Keratinocyte (primary cell): Measurements from ENCODE around the gene PFKM. TPM values are rescaled to one million over a fixed set of nuclear protein-coding genes. Genes with fewer than 3 reads are reported as not detected.
"Not testable (repeated sequence)": the region's sequence is repeated elsewhere in the genome, so short reads cannot be mapped to it uniquely, and the experiment has no call there.

Experiments
- DNase-seq: peaks from one replicate; pipeline ENCODE4 v3.0.0-alpha.2; 2011; ENCODE audit warnings: low read depth, missing footprints, low spot score
- FAIRE-seq: peaks from 2 replicates; lab custom pipeline; 2011; peaks lifted over from hg19 to GRCh38; lab: Jason Lieb, UNC
- H2AFZ ChIP-seq: 2 replicates; pipeline ENCODE4 v1.6.0; 2012; ENCODE audit warnings: low read length, control low read depth, inconsistent platforms; ENCODE audit not compliant: control insufficient read depth
- H3K27ac ChIP-seq: 2 replicates; pipeline ENCODE4 v1.5.1; 2011; ENCODE audit warnings: low read length; ENCODE audit not compliant: control insufficient read depth, insufficient read depth
- H3K27me3 ChIP-seq: 3 replicates; pipeline ENCODE4 v1.6.0; 2011; ENCODE audit warnings: low read length; ENCODE audit not compliant: control insufficient read depth, insufficient read depth; ENCODE audit errors: extremely low read depth
- H3K36me3 ChIP-seq, 2 experiments: 2 replicates in 1 of 2; 3 replicates in 1 of 2; pipeline ENCODE4 v1.5.1; 2011; ENCODE audit warnings: low read length in 2 of 2, mild to moderate bottlenecking in 1 of 2; ENCODE audit not compliant: control insufficient read depth in 2 of 2, insufficient read depth in 2 of 2; ENCODE audit errors: extremely low read depth in 1 of 2
- H3K4me1 ChIP-seq: 3 replicates; pipeline ENCODE4 v1.5.1; 2011; ENCODE audit warnings: low read length; ENCODE audit not compliant: control insufficient read depth, insufficient read depth; ENCODE audit errors: extremely low read depth
- H3K4me2 ChIP-seq: 3 replicates; pipeline ENCODE4 v1.6.0; 2011; ENCODE audit warnings: low read depth, low read length; ENCODE audit not compliant: control insufficient read depth, insufficient read depth; ENCODE audit errors: extremely low read depth
- H3K4me3 ChIP-seq, 3 experiments: fragments of 200-600 bp in 1 of 3; sonication (generic) in 1 of 3; 2 replicates in 2 of 3; 3 replicates in 1 of 3; pipeline ENCODE4 v1.5.1; 2011 to 2016; ENCODE audit warnings: low read length in 3 of 3, mild to moderate bottlenecking in 3 of 3, control low read depth in 2 of 3, inconsistent platforms in 1 of 3, low read depth in 1 of 3, mixed read lengths in 1 of 3, mixed run types in 1 of 3, moderate library complexity in 1 of 3; ENCODE audit not compliant: control insufficient read depth in 2 of 3, insufficient read depth in 2 of 3; ENCODE audit errors: extremely low read depth in 1 of 3
- H3K79me2 ChIP-seq: 2 replicates; pipeline ENCODE4 v1.6.0; 2012; ENCODE audit warnings: low read length; ENCODE audit not compliant: control insufficient read depth, insufficient read depth
- H3K9ac ChIP-seq: 3 replicates; pipeline ENCODE4 v1.6.0; 2011; ENCODE audit warnings: low read length; ENCODE audit not compliant: control insufficient read depth, insufficient read depth; ENCODE audit errors: extremely low read depth
- H3K9me1 ChIP-seq: 3 replicates; pipeline ENCODE4 v1.6.0; 2011; ENCODE audit warnings: low read length; ENCODE audit not compliant: control insufficient read depth, insufficient read depth; ENCODE audit errors: extremely low read depth
- H3K9me3 ChIP-seq: 2 replicates; pipeline ENCODE4 v1.5.1; 2012; ENCODE audit warnings: low read depth, low read length; ENCODE audit not compliant: control insufficient read depth
- H4K20me1 ChIP-seq: 3 replicates; pipeline ENCODE4 v1.6.0; 2011; ENCODE audit warnings: low read length; ENCODE audit not compliant: control insufficient read depth, insufficient read depth; ENCODE audit errors: extremely low read depth
- EZH2 ChIP-seq: IDR thresholded peaks from one replicate; pipeline ENCODE4 v1.6.1; 2012; ENCODE audit warnings: inconsistent platforms, mild to moderate bottlenecking, low read length, moderate library complexity
- dilution Hi-C: fragments of 300-500 bp; cut with MboI; formaldehyde crosslinking; loops from one replicate; pipeline ENCODE4 v1.7.0; 2020; ENCODE audit warnings: low sequenced_read_pairs; ENCODE audit not compliant: extremely low pct_ligation_motif_present
- polyA plus RNA-seq, 5 experiments: library from polyadenylated mRNA; depleted of rRNA in 3 of 5; stranded (reverse) in 3 of 5; stranded (forward) in 1 of 5; unstranded in 1 of 5; fragments of >200 nt; gene quantifications; 1 replicate in 1 of 5; 2 replicates in 3 of 5; 3 replicates in 1 of 5; pipeline versions ENCODE4 v1.2.1 to v1.2.3, GENCODE V29; 2011 to 2012; ENCODE audit warnings: missing spikeins in 2 of 5, low read depth in 1 of 5, low replicate concordance in 1 of 5
- TF ChIP-seq, protein P1 (sequence below), 3 experiments: IDR thresholded peaks in 1 of 3; conservative IDR thresholded peaks in 1 of 3; optimal IDR thresholded peaks in 1 of 3; 2 replicates in 2 of 3; 3 replicates in 1 of 3; pipeline versions ENCODE3 to v1.5.1; 2011; ENCODE audit warnings: low read length in 3 of 3, mild to moderate bottlenecking in 3 of 3, moderate library complexity in 2 of 3, control low read depth in 1 of 3, inconsistent platforms in 1 of 3; ENCODE audit not compliant: insufficient read depth in 2 of 3; ENCODE audit errors: extremely low read depth in 1 of 3

Gene PFKM
- polyA plus RNA-seq, 1 donor (not counting 4 experiments of a cell fraction or from before 2014, with no cell fraction given), result 67.9 TPM

DNA sequence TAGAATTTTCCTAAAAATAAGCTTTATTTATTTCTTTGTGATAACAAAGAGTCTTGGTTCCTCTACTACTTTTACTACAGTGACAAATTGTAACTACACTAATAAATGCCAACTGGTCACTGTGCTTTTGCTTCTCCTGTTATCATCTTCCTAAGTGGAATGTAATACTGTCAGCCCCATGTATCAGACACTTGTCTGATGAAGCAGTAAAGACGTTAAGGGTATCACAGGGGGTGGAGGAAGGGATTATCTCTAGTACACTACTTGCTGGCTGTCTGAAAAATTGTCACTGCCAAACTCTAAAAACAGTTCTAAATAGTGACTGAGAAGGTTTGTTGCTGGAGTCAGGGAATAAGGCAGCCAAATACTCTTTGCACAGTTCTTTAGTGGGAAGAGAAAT is 26.8 kb downstream of the PFKM start:
- TF ChIP-seq, protein P1, sequence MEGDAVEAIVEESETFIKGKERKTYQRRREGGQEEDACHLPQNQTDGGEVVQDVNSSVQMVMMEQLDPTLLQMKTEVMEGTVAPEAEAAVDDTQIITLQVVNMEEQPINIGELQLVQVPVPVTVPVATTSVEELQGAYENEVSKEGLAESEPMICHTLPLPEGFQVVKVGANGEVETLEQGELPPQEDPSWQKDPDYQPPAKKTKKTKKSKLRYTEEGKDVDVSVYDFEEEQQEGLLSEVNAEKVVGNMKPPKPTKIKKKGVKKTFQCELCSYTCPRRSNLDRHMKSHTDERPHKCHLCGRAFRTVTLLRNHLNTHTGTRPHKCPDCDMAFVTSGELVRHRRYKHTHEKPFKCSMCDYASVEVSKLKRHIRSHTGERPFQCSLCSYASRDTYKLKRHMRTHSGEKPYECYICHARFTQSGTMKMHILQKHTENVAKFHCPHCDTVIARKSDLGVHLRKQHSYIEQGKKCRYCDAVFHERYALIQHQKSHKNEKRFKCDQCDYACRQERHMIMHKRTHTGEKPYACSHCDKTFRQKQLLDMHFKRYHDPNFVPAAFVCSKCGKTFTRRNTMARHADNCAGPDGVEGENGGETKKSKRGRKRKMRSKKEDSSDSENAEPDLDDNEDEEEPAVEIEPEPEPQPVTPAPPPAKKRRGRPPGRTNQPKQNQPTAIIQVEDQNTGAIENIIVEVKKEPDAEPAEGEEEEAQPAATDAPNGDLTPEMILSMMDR (optimal IDR thresholded peaks at IDR 0.05 in 1 of 3, IDR thresholded peaks at IDR 0.05 in 1 of 3, conservative IDR thresholded peaks at IDR 0.05 in 1 of 3; ENCODE audit: extremely low read depth in 1 of 3, insufficient read depth in 2 of 3, low read length in 3 of 3), result no peak
- TF ChIP-seq EZH2, result no peak
- Histone ChIP-seq H3K4me1 (no peaks in the 10 kb centered on the region), H3K4me2 (no peak overlapping the region), H3K9me3 (no peaks in the 10 kb centered on the region), H3K27me3 (no peaks in the 10 kb centered on the region), H3K4me3 (no peak overlapping the region), H4K20me1 (no peaks in the 10 kb centered on the region), H3K9ac (no peak overlapping the region), H3K9me1 (no peaks in the 10 kb centered on the region), H3K27ac (no peak overlapping the region), H3K36me3 (peaks cover 22 to 26% of the 10 kb centered on the region in 2 experiments), H3K79me2 (no peaks in the 10 kb centered on the region), H2AFZ (no peak overlapping the region)
- FAIRE-seq (no peak), DNase-seq (no peak)
- dilution Hi-C loops, result no loop called here

DNA sequence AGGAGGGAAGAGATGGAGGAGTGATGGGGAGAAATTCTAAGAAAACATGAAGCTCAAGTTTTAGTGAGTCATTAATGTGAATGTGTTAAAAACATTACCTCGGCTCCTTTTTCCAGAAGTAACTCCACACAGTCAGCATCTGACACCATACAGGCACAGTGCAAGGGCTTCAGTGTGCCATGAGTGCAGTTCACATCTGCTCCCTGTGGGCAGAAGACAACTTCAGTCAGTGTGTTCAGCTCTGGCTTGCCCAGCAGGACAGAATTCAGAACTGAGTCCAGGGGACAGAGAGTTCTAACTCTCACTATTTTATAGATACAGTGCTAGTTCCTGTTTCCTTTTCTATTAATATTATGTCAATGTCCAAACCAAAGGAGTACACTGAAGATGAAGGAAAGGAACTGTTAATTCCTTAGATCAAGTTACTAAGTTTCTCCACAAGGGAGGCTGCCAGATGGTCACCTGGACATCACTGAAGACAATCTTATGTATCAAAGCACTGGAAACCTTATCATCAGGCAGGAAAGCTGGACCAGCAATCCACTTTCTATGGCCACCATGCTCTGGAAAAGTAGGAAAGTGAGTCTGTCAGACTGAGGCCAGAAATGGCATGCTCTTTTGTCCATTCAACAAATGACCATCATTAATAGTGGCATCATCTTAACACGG is 32.1 kb downstream of the PFKM start:
- Histone ChIP-seq H3K9me1 (no peaks in the 10 kb centered on the region), H3K9me3 (no peaks in the 10 kb centered on the region), H2AFZ (no peak overlapping the region), H3K79me2 (peaks cover 1% of the 10 kb centered on the region), H3K4me2 (no peak overlapping the region), H3K9ac (no peak overlapping the region), H3K27me3 (no peaks in the 10 kb centered on the region), H3K4me1 (peaks cover under 1% of the 10 kb centered on the region), H3K4me3 (no peak overlapping the region), H4K20me1 (no peaks in the 10 kb centered on the region), H3K27ac (no peak overlapping the region), H3K36me3 (peaks cover 10 to 17% of the 10 kb centered on the region in 2 experiments)
- dilution Hi-C loops, result no loop called here
- DNase-seq (no peak), FAIRE-seq (no peak)
- no peak for TF ChIP-seq EZH2
- TF ChIP-seq, protein P1 (optimal IDR thresholded peaks at IDR 0.05 in 1 of 3, IDR thresholded peaks at IDR 0.05 in 1 of 3, conservative IDR thresholded peaks at IDR 0.05 in 1 of 3; ENCODE audit: extremely low read depth in 1 of 3, insufficient read depth in 2 of 3, low read length in 3 of 3), result no peak

DNA sequence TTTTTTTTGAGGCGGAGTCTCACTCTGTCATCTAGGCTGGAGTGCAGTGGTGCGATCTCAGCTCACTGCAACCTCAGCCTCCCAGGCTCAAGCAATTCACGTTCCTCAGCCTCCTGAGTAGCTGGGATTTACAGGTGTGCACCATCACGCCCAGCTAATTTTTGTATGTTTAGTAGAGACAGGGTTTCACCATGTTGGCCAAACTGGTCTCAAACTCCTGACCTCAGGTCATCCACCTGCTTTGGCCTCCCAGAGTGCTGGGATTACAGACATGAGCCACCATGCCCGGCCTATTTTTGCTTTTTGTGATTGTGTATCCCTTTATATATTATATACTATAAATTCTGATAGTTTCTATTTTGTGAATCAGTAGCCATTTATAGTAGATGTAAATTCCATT is 36.6 kb downstream of the PFKM start:
- H3K9ac ChIP-seq, H3K79me2 ChIP-seq, H3K27me3 ChIP-seq, FAIRE-seq, H3K4me3 ChIP-seq, dilution Hi-C loops, DNase-seq, H3K9me1 ChIP-seq, H3K9me3 ChIP-seq, H3K36me3 ChIP-seq, H2AFZ ChIP-seq, H3K4me2 ChIP-seq, H3K27ac ChIP-seq, H4K20me1 ChIP-seq: not testable (repeated sequence)
- H3K4me1 ChIP-seq, result peaks cover 13% of the 10 kb centered on the region
